ENCODE measurements around the gene GRK1.
"Not testable (repeated sequence)": the region's sequence is repeated elsewhere in the genome, so short reads cannot be mapped to it uniquely, and the experiment has no call there.

Gene GRK1

GRCh38 chr13:113742000-113742441, 75.0 kb downstream of the GRK1 start:
- H3K9me3 ChIP-seq (ENCODE audit: control insufficient read depth in 5 of 5, low read length in 5 of 5) = no peaks in the 10 kb centered on the region
- no peaks in the 10 kb centered on the region for H3K36me3 ChIP-seq (ENCODE audit: control insufficient read depth in 5 of 5, insufficient read depth in 5 of 5, low read length in 5 of 5)
- no peak overlapping the region for H3K27ac ChIP-seq (ENCODE audit: low read depth, low read length)
- no peak overlapping the region for H3K4me3 ChIP-seq (ENCODE audit: low read depth in 1 of 5, low read length in 5 of 5)
- H3K9ac ChIP-seq (ENCODE audit: low read length in 5 of 5) = no peak overlapping the region
- peaks cover 11 to 28% (median 16%) of the 10 kb centered on the region in 5 donors for H3K27me3 ChIP-seq (ENCODE audit: control insufficient read depth in 5 of 5, insufficient read depth in 4 of 5, low read length in 5 of 5)
- H3K4me1 ChIP-seq (ENCODE audit: control insufficient read depth in 5 of 5, insufficient read depth in 5 of 5, low read length in 5 of 5) = peaks cover 0 to 23% (median 8%) of the 10 kb centered on the region in 5 donors

- no peaks in the 10 kb centered on the region for H3K9me3 ChIP-seq (ENCODE audit: control insufficient read depth in 5 of 5, low read length in 5 of 5)
- no peak overlapping the region for H3K27ac ChIP-seq (ENCODE audit: low read depth, low read length)
- H3K9ac ChIP-seq (ENCODE audit: low read length in 5 of 5) = no peak overlapping the region
- no peak overlapping the region for H3K4me3 ChIP-seq (ENCODE audit: low read depth in 1 of 5, low read length in 5 of 5)
- peaks cover 11 to 27% (median 13%) of the 10 kb centered on the region in 5 donors for H3K27me3 ChIP-seq (ENCODE audit: control insufficient read depth in 5 of 5, insufficient read depth in 4 of 5, low read length in 5 of 5)
- H3K36me3 ChIP-seq (ENCODE audit: control insufficient read depth in 5 of 5, insufficient read depth in 5 of 5, low read length in 5 of 5) = no peaks in the 10 kb centered on the region
- H3K4me1 ChIP-seq (ENCODE audit: control insufficient read depth in 5 of 5, insufficient read depth in 5 of 5, low read length in 5 of 5) = peaks cover 0 to 23% (median 8%) of the 10 kb centered on the region in 5 donors
These were observed 75.6 kb downstream of the GRK1 start for GRCh38 chr13:113742445-113743120.

GRCh38 chr13:113743366-113744195, 76.6 kb downstream of the GRK1 start:
- H3K36me3 ChIP-seq (ENCODE audit: control insufficient read depth in 5 of 5, insufficient read depth in 5 of 5, low read length in 5 of 5) = no peaks in the 10 kb centered on the region
- H3K27ac ChIP-seq (ENCODE audit: low read depth, low read length) = no peak overlapping the region
- H3K9ac ChIP-seq (ENCODE audit: low read length in 5 of 5) = no peak overlapping the region
- H3K4me1 ChIP-seq (ENCODE audit: control insufficient read depth in 5 of 5, insufficient read depth in 5 of 5, low read length in 5 of 5) = peaks cover 0 to 23% (median 8%) of the 10 kb centered on the region in 5 donors
- no peak overlapping the region for H3K4me3 ChIP-seq (ENCODE audit: low read depth in 1 of 5, low read length in 5 of 5)
- peaks cover 12 to 27% (median 16%) of the 10 kb centered on the region in 5 donors for H3K27me3 ChIP-seq (ENCODE audit: control insufficient read depth in 5 of 5, insufficient read depth in 4 of 5, low read length in 5 of 5)
- no peaks in the 10 kb centered on the region for H3K9me3 ChIP-seq (ENCODE audit: control insufficient read depth in 5 of 5, low read length in 5 of 5)

GRCh38 chr13:113744197-113745000, 77.4 kb downstream of the GRK1 start:
- no peak overlapping the region for H3K27ac ChIP-seq (ENCODE audit: low read depth, low read length)
- H3K4me3 ChIP-seq (ENCODE audit: low read depth in 1 of 5, low read length in 5 of 5) = no peak overlapping the region
- H3K9ac ChIP-seq (ENCODE audit: low read length in 5 of 5) = no peak overlapping the region
- no peaks in the 10 kb centered on the region for H3K9me3 ChIP-seq (ENCODE audit: control insufficient read depth in 5 of 5, low read length in 5 of 5)
- H3K4me1 ChIP-seq (ENCODE audit: control insufficient read depth in 5 of 5, insufficient read depth in 5 of 5, low read length in 5 of 5) = peaks cover 0 to 23% (median 8%) of the 10 kb centered on the region in 5 donors
- H3K27me3 ChIP-seq (ENCODE audit: control insufficient read depth in 5 of 5, insufficient read depth in 4 of 5, low read length in 5 of 5) = peaks cover 11 to 26% (median 18%) of the 10 kb centered on the region in 5 donors
- H3K36me3 ChIP-seq (ENCODE audit: control insufficient read depth in 5 of 5, insufficient read depth in 5 of 5, low read length in 5 of 5) = no peaks in the 10 kb centered on the region

GRCh38 chr13:113745059-113745458, 78.0 kb downstream of the GRK1 start:
- H3K4me3 ChIP-seq (ENCODE audit: low read depth in 1 of 5, low read length in 5 of 5) = no peak overlapping the region
- no peaks in the 10 kb centered on the region for H3K9me3 ChIP-seq (ENCODE audit: control insufficient read depth in 5 of 5, low read length in 5 of 5)
- H3K9ac ChIP-seq (ENCODE audit: low read length in 5 of 5) = no peak overlapping the region
- no peaks in the 10 kb centered on the region for H3K36me3 ChIP-seq (ENCODE audit: control insufficient read depth in 5 of 5, insufficient read depth in 5 of 5, low read length in 5 of 5)
- H3K27ac ChIP-seq (ENCODE audit: low read depth, low read length) = no peak overlapping the region
- H3K4me1 ChIP-seq (ENCODE audit: control insufficient read depth in 5 of 5, insufficient read depth in 5 of 5, low read length in 5 of 5) = peaks cover 0 to 23% (median 8%) of the 10 kb centered on the region in 5 donors
- H3K27me3 ChIP-seq (ENCODE audit: control insufficient read depth in 5 of 5, insufficient read depth in 4 of 5, low read length in 5 of 5) = peaks cover 4 to 24% (median 14%) of the 10 kb centered on the region in 5 donors

- H3K27ac ChIP-seq (ENCODE audit: low read depth, low read length); H3K36me3 ChIP-seq (ENCODE audit: control insufficient read depth in 5 of 5, insufficient read depth in 5 of 5, low read length in 5 of 5); H3K4me3 ChIP-seq (ENCODE audit: low read depth in 1 of 5, low read length in 5 of 5); H3K9ac ChIP-seq (ENCODE audit: low read length in 5 of 5); H3K9me3 ChIP-seq (ENCODE audit: control insufficient read depth in 5 of 5, low read length in 5 of 5): not testable (repeated sequence)
- peaks cover 3 to 21% (median 8%) of the 10 kb centered on the region in 5 donors for H3K4me1 ChIP-seq (ENCODE audit: control insufficient read depth in 5 of 5, insufficient read depth in 5 of 5, low read length in 5 of 5)
- peaks cover 4 to 19% (median 13%) of the 10 kb centered on the region in 5 donors for H3K27me3 ChIP-seq (ENCODE audit: control insufficient read depth in 5 of 5, insufficient read depth in 4 of 5, low read length in 5 of 5)
These were observed 78.6 kb downstream of the GRK1 start for GRCh38 chr13:113745500-113746142.

GRCh38 chr13:113746143-113746525, 79.1 kb downstream of the GRK1 start:
- H3K9me3 ChIP-seq (ENCODE audit: control insufficient read depth in 5 of 5, low read length in 5 of 5) = no peaks in the 10 kb centered on the region
- H3K9ac ChIP-seq (ENCODE audit: low read length in 5 of 5) = no peak overlapping the region
- no peaks in the 10 kb centered on the region for H3K36me3 ChIP-seq (ENCODE audit: control insufficient read depth in 5 of 5, insufficient read depth in 5 of 5, low read length in 5 of 5)
- peaks cover 4 to 17% (median 9%) of the 10 kb centered on the region in 5 donors for H3K27me3 ChIP-seq (ENCODE audit: control insufficient read depth in 5 of 5, insufficient read depth in 4 of 5, low read length in 5 of 5)
- no peak overlapping the region for H3K4me3 ChIP-seq (ENCODE audit: low read depth in 1 of 5, low read length in 5 of 5)
- peaks cover 4 to 15% (median 8%) of the 10 kb centered on the region in 5 donors for H3K4me1 ChIP-seq (ENCODE audit: control insufficient read depth in 5 of 5, insufficient read depth in 5 of 5, low read length in 5 of 5)
- no peak overlapping the region for H3K27ac ChIP-seq (ENCODE audit: low read depth, low read length)

- Histone ChIP-seq H3K9me3 (ENCODE audit: control insufficient read depth in 5 of 5, low read length in 5 of 5) (no peaks in the 10 kb centered on the region), H3K4me1 (ENCODE audit: control insufficient read depth in 5 of 5, insufficient read depth in 5 of 5, low read length in 5 of 5) (peaks cover 4 to 11% (median 7%) of the 10 kb centered on the region in 5 donors), H3K4me3 (ENCODE audit: low read depth in 1 of 5, low read length in 5 of 5) (no peak overlapping the region), H3K36me3 (ENCODE audit: control insufficient read depth in 5 of 5, insufficient read depth in 5 of 5, low read length in 5 of 5) (no peaks in the 10 kb centered on the region), H3K9ac (ENCODE audit: low read length in 5 of 5) (no peak overlapping the region), H3K27ac (ENCODE audit: low read depth, low read length) (no peak overlapping the region), H3K27me3 (ENCODE audit: control insufficient read depth in 5 of 5, insufficient read depth in 4 of 5, low read length in 5 of 5) (peaks cover 4 to 17% (median 9%) of the 10 kb centered on the region in 5 donors)
These were observed 79.7 kb downstream of the GRK1 start for GRCh38 chr13:113746671-113747070.

- H3K27me3 ChIP-seq (ENCODE audit: control insufficient read depth in 5 of 5, insufficient read depth in 4 of 5, low read length in 5 of 5) = peaks cover 4 to 17% (median 9%) of the 10 kb centered on the region in 5 donors
- H3K4me3 ChIP-seq (ENCODE audit: low read depth in 1 of 5, low read length in 5 of 5) = no peak overlapping the region
- H3K9me3 ChIP-seq (ENCODE audit: control insufficient read depth in 5 of 5, low read length in 5 of 5) = no peaks in the 10 kb centered on the region
- H3K4me1 ChIP-seq (ENCODE audit: control insufficient read depth in 5 of 5, insufficient read depth in 5 of 5, low read length in 5 of 5) = peaks cover 0 to 4% (median 2%) of the 10 kb centered on the region in 5 donors
- no peak overlapping the region for H3K9ac ChIP-seq (ENCODE audit: low read length in 5 of 5)
- H3K27ac ChIP-seq (ENCODE audit: low read depth, low read length) = no peak overlapping the region
- no peaks in the 10 kb centered on the region for H3K36me3 ChIP-seq (ENCODE audit: control insufficient read depth in 5 of 5, insufficient read depth in 5 of 5, low read length in 5 of 5)
These were observed 80.3 kb downstream of the GRK1 start for GRCh38 chr13:113747291-113747833.
